MM.1S (cell line): ENCODE measurements around the gene SLC38A10.

ENCODE experiments used
- CTCF ChIP-seq: fragments of 300-600 bp; sonication (generic); IDR thresholded peaks from 2 replicates; pipeline ENCODE4 v1.5.1; 2016; ENCODE audit warnings: antibody characterized with exemption, low read length, mixed read lengths
- EZH2 ChIP-seq: fragments of 300-600 bp; sonication (generic); optimal IDR thresholded peaks from 2 replicates; pipeline ENCODE3; 2017; ENCODE audit warnings: low read depth, mild to moderate bottlenecking, antibody characterized with exemption, low read length, mixed read lengths
- EZH2phosphoT487 ChIP-seq: fragments of 300-600 bp; sonication (generic); IDR thresholded peaks from 2 replicates; pipeline ENCODE4 v1.6.1; 2018; ENCODE audit warnings: antibody characterized with exemption, low read length

GRCh38 chr17:81228420-81228819 is 66.7 kb downstream of the SLC38A10 start:
- no peak for TF ChIP-seq CTCF
- no peak for TF ChIP-seq EZH2phosphoT487
- no peak for TF ChIP-seq EZH2
